Activated CD4-positive, alpha-beta T cell treated with anti-CD3 and anti-CD28 coated beads for 48 hours (primary cell): ENCODE data around the gene PSD4.

Experiments used
- DNase-seq: peaks from one replicate; pipeline ENCODE4 v3.0.0-alpha.2; 2020

The PSD4 gene

GRCh38 chr2:113169586-113169985 lies 4.2 kb upstream of the PSD4 start:
- DNase-seq: no peak

GRCh38 chr2:113171334-113172075 lies 2.3 kb upstream of the PSD4 start:
- DNase-seq: peak; percentile 8

- no peak for DNase-seq
Measured at GRCh38 chr2:113172721-113173541, 840 bp upstream of the PSD4 start.

GRCh38 chr2:113174376-113174750 lies 592 bp downstream of the PSD4 start:
- no peak for DNase-seq

GRCh38 chr2:113175042-113175628 lies 1.4 kb downstream of the PSD4 start:
- peak; percentile 73 for DNase-seq

- peak; percentile 48 for DNase-seq
Measured at GRCh38 chr2:113175736-113176695, 2.2 kb downstream of the PSD4 start.

GRCh38 chr2:113176696-113177355 lies 3.1 kb downstream of the PSD4 start:
- no peak for DNase-seq

GRCh38 chr2:113178069-113178746 lies 4.4 kb downstream of the PSD4 start:
- no peak for DNase-seq

GRCh38 chr2:113178891-113179290 lies 5.1 kb downstream of the PSD4 start:
- peak; percentile 73 for DNase-seq

- DNase-seq: no peak
Measured at GRCh38 chr2:113179446-113180045, 5.8 kb downstream of the PSD4 start.

GRCh38 chr2:113180131-113180946 lies 6.6 kb downstream of the PSD4 start:
- DNase-seq: no peak

GRCh38 chr2:113181258-113182051 lies 7.7 kb downstream of the PSD4 start:
- no peak for DNase-seq

GRCh38 chr2:113182471-113183260 lies 8.9 kb downstream of the PSD4 start:
- DNase-seq: no peak

GRCh38 chr2:113183264-113183663 lies 9.5 kb downstream of the PSD4 start:
- no peak for DNase-seq

- no peak for DNase-seq
Measured at GRCh38 chr2:113183703-113184102, 9.9 kb downstream of the PSD4 start.

- DNase-seq: no peak
Measured at GRCh38 chr2:113184531-113185230, 10.9 kb downstream of the PSD4 start.

- DNase-seq: no peak
Measured at GRCh38 chr2:113185664-113186432, 12.1 kb downstream of the PSD4 start.
